HS-5 (cell line): Measurements from ENCODE around the gene PGGHG.
"Not testable (repeated sequence)": the region's sequence is repeated elsewhere in the genome, so short reads cannot be mapped to it uniquely, and the experiment has no call there.

Experiments used
- DNase-seq: peaks from one replicate; pipeline ENCODE4 v3.0.0-alpha.2; 2012; ENCODE audit warnings: low read depth

PGGHG gene

GRCh38 chr11:288478-289397, at the start of gene PGGHG:
Gene PGGHG (plus strand): TSS chr11:289126. CDS start chr11:289817, 691 bp downstream.
- no peak for DNase-seq

- DNase-seq: no peak
These were observed 48.6 kb upstream of the PGGHG start for GRCh38 chr11:240315-240714.

GRCh38 chr11:241634-242033, 47.3 kb upstream of the PGGHG start:
- no peak for DNase-seq

GRCh38 chr11:244376-244775, 44.5 kb upstream of the PGGHG start:
- no peak for DNase-seq

GRCh38 chr11:249062-249461, 39.9 kb upstream of the PGGHG start:
- DNase-seq: no peak

GRCh38 chr11:250274-250673, 38.7 kb upstream of the PGGHG start:
- no peak for DNase-seq

- DNase-seq: no peak
These were observed 38.1 kb upstream of the PGGHG start for GRCh38 chr11:250740-251299.

GRCh38 chr11:251550-251949, 37.4 kb upstream of the PGGHG start:
- DNase-seq: no peak

GRCh38 chr11:252666-253065, 36.3 kb upstream of the PGGHG start:
- no peak for DNase-seq

- no peak for DNase-seq
These were observed 35.6 kb upstream of the PGGHG start for GRCh38 chr11:253160-253885.

GRCh38 chr11:253886-254270, 35.0 kb upstream of the PGGHG start:
- DNase-seq: no peak

- no peak for DNase-seq
These were observed 33.8 kb upstream of the PGGHG start for GRCh38 chr11:255176-255575.

GRCh38 chr11:255816-256215, 33.1 kb upstream of the PGGHG start:
- no peak for DNase-seq

- DNase-seq: no peak
These were observed 31.8 kb upstream of the PGGHG start for GRCh38 chr11:256952-257737.

- DNase-seq: no peak
These were observed 31.0 kb upstream of the PGGHG start for GRCh38 chr11:257766-258493.

- no peak for DNase-seq
These were observed 29.5 kb upstream of the PGGHG start for GRCh38 chr11:259413-259812.

GRCh38 chr11:261624-262023, 27.3 kb upstream of the PGGHG start:
- DNase-seq: no peak

- DNase-seq: no peak
These were observed 22.1 kb upstream of the PGGHG start for GRCh38 chr11:266676-267439.

- no peak for DNase-seq
These were observed 21.4 kb upstream of the PGGHG start for GRCh38 chr11:267491-267994.

GRCh38 chr11:268716-269145, 20.2 kb upstream of the PGGHG start:
- DNase-seq: not testable (repeated sequence)
